PC-3 (cell line): ENCODE results near the gene ACTG1. TPM values are rescaled to one million over a fixed set of nuclear protein-coding genes. Genes with fewer than 3 reads are reported as not detected.

Experiments
- ATAC-seq: fragments of 200-7000 bp; cut with Tn5 transposase; 2 replicates; pipeline ENCODE4 v1.9.1; 2020; ENCODE audit warnings: mild to moderate bottlenecking, moderate library complexity
- BruUV-seq: library from RNA; stranded (reverse); fragments of 400-500 nt; replicated peaks from 2 replicates; lab custom pipeline; 2021; lab: Mats Ljungman, UMichigan
- CTCF ChIA-PET: fragments of 300-600 bp; sonication (Branson Sonifier 250); formaldehyde crosslinking; loops from one replicate; lab custom pipeline; 2022; ENCODE audit warnings: antibody characterized with exemption; lab: Charles Lee
- POLR2A ChIA-PET: fragments of 300-600 bp; sonication (Branson Sonifier 250); formaldehyde crosslinking; loops from one replicate; lab custom pipeline; 2022; ENCODE audit warnings: antibody characterized with exemption; ENCODE audit not compliant: unreplicated experiment; lab: Charles Lee
- DNase-seq: peaks from one replicate; pipeline ENCODE4 v3.0.0-alpha.2; 2015
- H2AFZ ChIP-seq: fragments of 300-600 bp; sonication (generic); 2 replicates; pipeline ENCODE4 v1.6.0; 2016; ENCODE audit warnings: antibody characterized with exemption, low read length
- H3F3A ChIP-seq: fragments of 300-600 bp; sonication (generic); one replicate; pipeline ENCODE4 v1.6.0; 2017; ENCODE audit warnings: antibody characterized with exemption, low read length, control low read depth, mild to moderate bottlenecking; ENCODE audit not compliant: unreplicated experiment
- H3K27ac ChIP-seq: fragments of 300-600 bp; sonication (generic); 2 replicates; pipeline ENCODE4 v1.5.1; 2016; ENCODE audit warnings: mild to moderate bottlenecking, low read length
- H3K27me3 ChIP-seq: fragments of 300-600 bp; sonication (generic); 2 replicates; pipeline ENCODE4 v1.6.1; 2016; ENCODE audit warnings: low read length, mixed read lengths
- H3K36me3 ChIP-seq: fragments of 300-600 bp; sonication (generic); 2 replicates; pipeline ENCODE4 v1.6.1; 2016; ENCODE audit warnings: low read depth, mixed run types, low read length, mixed read lengths
- H3K4me1 ChIP-seq: fragments of 300-600 bp; sonication (generic); 2 replicates; pipeline ENCODE4 v1.5.1; 2016; ENCODE audit warnings: low read length; ENCODE audit not compliant: insufficient read depth
- H3K4me2 ChIP-seq: fragments of 300-600 bp; sonication (generic); 2 replicates; pipeline ENCODE4 v1.6.0; 2016; ENCODE audit warnings: low read length
- H3K4me3 ChIP-seq: fragments of 300-600 bp; sonication (generic); 2 replicates; pipeline ENCODE4 v1.5.1; 2016; ENCODE audit warnings: mild to moderate bottlenecking, low read length, mixed read lengths
- H3K79me2 ChIP-seq: fragments of 300-600 bp; sonication (generic); 2 replicates; pipeline ENCODE4 v1.6.1; 2017; ENCODE audit warnings: low read length, mixed read lengths
- H3K9ac ChIP-seq: fragments of 300-600 bp; sonication (generic); 2 replicates; pipeline ENCODE4 v1.6.0; 2016; ENCODE audit warnings: mild to moderate bottlenecking, low read length
- H3K9me2 ChIP-seq: fragments of 300-600 bp; sonication (generic); replicated peaks from 2 replicates; pipeline ENCODE4 v1.6.1; 2016; ENCODE audit warnings: mixed run types, low read length, mixed read lengths
- H3K9me3 ChIP-seq: fragments of 300-600 bp; sonication (generic); 2 replicates; pipeline ENCODE4 v1.6.1; 2016; ENCODE audit warnings: low read length, mixed read lengths
- H4K20me1 ChIP-seq: fragments of 300-600 bp; sonication (generic); 2 replicates; pipeline ENCODE4 v1.6.1; 2016; ENCODE audit warnings: low read length, mixed read lengths
- CTCF ChIP-seq: fragments of 300-600 bp; sonication (generic); conservative IDR thresholded peaks from 2 replicates; pipeline ENCODE4 v1.5.1; 2017; ENCODE audit warnings: antibody characterized with exemption, low read depth, mild to moderate bottlenecking, low read length
- EZH2 ChIP-seq: fragments of 300-600 bp; sonication (generic); IDR thresholded peaks from one replicate; pipeline ENCODE4 v1.6.1; 2017; ENCODE audit warnings: antibody characterized with exemption, mild to moderate bottlenecking, low read length; ENCODE audit not compliant: unreplicated experiment
- EZH2phosphoT487 ChIP-seq: fragments of 300-600 bp; sonication (generic); IDR thresholded peaks from 2 replicates; pipeline ENCODE4 v1.6.1; 2018; ENCODE audit warnings: mild to moderate bottlenecking, antibody characterized with exemption, low read length, borderline replicate concordance
- intact Hi-C: fragments of 100-400 bp; cut with micrococcal nuclease; formaldehyde crosslinking; loops from 2 replicates; pipeline ENCODE4 v1.9.0; 2023
- total RNA-seq: library from RNA; depleted of rRNA; stranded (reverse); fragments of >200 nt; gene quantifications from 2 replicates; pipeline ENCODE4 v1.2.3, GENCODE V29; 2014

ACTG1 gene
- total RNA-seq, 1 experiment from 2014 or later: 4,503 TPM

- H3K4me3 ChIP-seq: peak overlapping the region; percentile 68
- ChIA-PET POLR2A (no interaction called here), CTCF (no interaction called here)
- peak overlapping the region; percentile 88; the same call in 1 of the 2 replicates for H2AFZ ChIP-seq
- no peaks in the 10 kb centered on the region for H3K36me3 ChIP-seq
- H3K79me2 ChIP-seq: no peaks in the 10 kb centered on the region
- intact Hi-C loops: no loop called here
- H3K27me3 ChIP-seq: no peaks in the 10 kb centered on the region
- peak overlapping the region; percentile 91 for H3K4me2 ChIP-seq
- peak overlapping the region; percentile 94 for H3K9ac ChIP-seq
- no peaks in the 10 kb centered on the region for H3F3A ChIP-seq
- H4K20me1 ChIP-seq: no peaks in the 10 kb centered on the region
- H3K27ac ChIP-seq: 0 out of 2 replicates have a peak overlapping the region, but pooled peaks have one; percentile 35
- peaks cover 19% of the 10 kb centered on the region for H3K4me1 ChIP-seq
- TSS peak; percentile 78 for BruUV-seq
- no peaks in the 10 kb centered on the region for H3K9me2 ChIP-seq
- ATAC-seq (no peak; the same call in 1 of the 2 replicates), DNase-seq (no peak)
- no peak for TF ChIP-seq EZH2
- no peak for TF ChIP-seq EZH2phosphoT487
- TF ChIP-seq CTCF: no peak
- H3K9me3 ChIP-seq: no peaks in the 10 kb centered on the region
Measured at GRCh38 chr17:81488276-81488860, 24.2 kb downstream of the ACTG1 start.

- H3K9ac ChIP-seq: peak overlapping the region; percentile 94
- H3K27me3 ChIP-seq: no peaks in the 10 kb centered on the region
- 0 out of 2 replicates have a peak overlapping the region, but pooled peaks have one; percentile 35 for H3K27ac ChIP-seq
- peaks cover 19% of the 10 kb centered on the region for H3K4me1 ChIP-seq
- no peaks in the 10 kb centered on the region for H4K20me1 ChIP-seq
- ChIA-PET CTCF (no interaction called here), POLR2A (interaction anchor here (0.6 kb wide), 1 partner anchor 156 kb away, joined by 4 read pairs; no protein-coding TSS in a partner anchor)
- H3K9me3 ChIP-seq: no peaks in the 10 kb centered on the region
- intact Hi-C loops: no loop called here
- no peaks in the 10 kb centered on the region for H3K79me2 ChIP-seq
- H3K9me2 ChIP-seq: no peaks in the 10 kb centered on the region
- H3K4me3 ChIP-seq: peak overlapping the region; percentile 68
- TF ChIP-seq CTCF (no peak), EZH2phosphoT487 (no peak), EZH2 (no peak)
- H3K4me2 ChIP-seq: peak overlapping the region; percentile 91
- peak; percentile 72 for ATAC-seq
- H3K36me3 ChIP-seq: no peaks in the 10 kb centered on the region
- H3F3A ChIP-seq: no peaks in the 10 kb centered on the region
- DNase-seq: peak; percentile 84
- TSS peak; percentile 67 for BruUV-seq
- peak overlapping the region; percentile 88 for H2AFZ ChIP-seq
Measured at GRCh38 chr17:81487487-81488275, 24.9 kb downstream of the ACTG1 start.
